Measurements from ENCODE around the gene ERBB4. TPM values are rescaled to one million over a fixed set of nuclear protein-coding genes. Genes with fewer than 3 reads are reported as not detected.

Gene ERBB4
- polyA plus RNA-seq, 1 of the 3 experiments (the other 2 are of a cell fraction) = 0.05 TPM

DNA sequence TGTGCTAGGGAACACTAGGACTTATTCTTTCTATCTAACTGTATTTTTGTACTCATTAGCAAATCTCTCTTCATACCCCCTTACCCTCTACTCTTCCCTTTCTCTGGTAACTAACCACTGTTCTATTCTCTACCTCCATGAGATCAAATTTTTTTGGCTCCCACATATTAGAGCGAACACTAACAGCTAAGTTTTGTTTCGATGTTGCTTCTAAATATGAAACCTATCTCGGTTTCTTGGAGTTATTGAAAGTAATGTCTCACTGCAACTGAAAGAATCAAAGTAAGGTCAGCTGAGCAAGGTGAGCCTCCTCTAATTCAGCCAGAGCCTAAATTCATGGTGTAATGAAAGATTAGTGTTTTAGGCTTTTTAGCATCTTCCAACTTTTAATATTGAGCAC is 1024.6 kb downstream of the ERBB4 start:
- no peak for TF ChIP-seq RCOR1 (IDR thresholded peaks at IDR 0.05; ENCODE audit: low read length)
- TF ChIP-seq FOSL2 (IDR thresholded peaks at IDR 0.05; ENCODE audit: borderline replicate concordance, low read depth) = no peak
- TF ChIP-seq CHD2 (IDR thresholded peaks at IDR 0.05; ENCODE audit: low read length, partially characterized antibody) = no peak
- no peak for TF ChIP-seq NRF1 (IDR thresholded peaks at IDR 0.05; ENCODE audit: low read depth, low read length)
- no peak for TF ChIP-seq GABPA (IDR thresholded peaks at IDR 0.05; ENCODE audit: low read depth)
- no peak for TF ChIP-seq POLR2AphosphoS5 (IDR thresholded peaks at IDR 0.05; ENCODE audit: low read depth, low read length)
- TF ChIP-seq USF1 (IDR thresholded peaks at IDR 0.05; ENCODE audit: borderline replicate concordance, low read depth) = no peak
- no peak for TF ChIP-seq TEAD4 (IDR thresholded peaks at IDR 0.05; ENCODE audit: borderline replicate concordance, insufficient read depth)
- TF ChIP-seq, protein P1, sequence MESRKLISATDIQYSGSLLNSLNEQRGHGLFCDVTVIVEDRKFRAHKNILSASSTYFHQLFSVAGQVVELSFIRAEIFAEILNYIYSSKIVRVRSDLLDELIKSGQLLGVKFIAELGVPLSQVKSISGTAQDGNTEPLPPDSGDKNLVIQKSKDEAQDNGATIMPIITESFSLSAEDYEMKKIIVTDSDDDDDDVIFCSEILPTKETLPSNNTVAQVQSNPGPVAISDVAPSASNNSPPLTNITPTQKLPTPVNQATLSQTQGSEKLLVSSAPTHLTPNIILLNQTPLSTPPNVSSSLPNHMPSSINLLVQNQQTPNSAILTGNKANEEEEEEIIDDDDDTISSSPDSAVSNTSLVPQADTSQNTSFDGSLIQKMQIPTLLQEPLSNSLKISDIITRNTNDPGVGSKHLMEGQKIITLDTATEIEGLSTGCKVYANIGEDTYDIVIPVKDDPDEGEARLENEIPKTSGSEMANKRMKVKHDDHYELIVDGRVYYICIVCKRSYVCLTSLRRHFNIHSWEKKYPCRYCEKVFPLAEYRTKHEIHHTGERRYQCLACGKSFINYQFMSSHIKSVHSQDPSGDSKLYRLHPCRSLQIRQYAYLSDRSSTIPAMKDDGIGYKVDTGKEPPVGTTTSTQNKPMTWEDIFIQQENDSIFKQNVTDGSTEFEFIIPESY (IDR thresholded peaks at IDR 0.05; ENCODE audit: borderline replicate concordance, low read depth) = no peak
- TF ChIP-seq MEF2A (IDR thresholded peaks at IDR 0.05; ENCODE audit: borderline replicate concordance, low read depth) = no peak
- TF ChIP-seq REST (IDR thresholded peaks at IDR 0.05; ENCODE audit: low read depth, low read length) = no peak
- TF ChIP-seq, protein P2, sequence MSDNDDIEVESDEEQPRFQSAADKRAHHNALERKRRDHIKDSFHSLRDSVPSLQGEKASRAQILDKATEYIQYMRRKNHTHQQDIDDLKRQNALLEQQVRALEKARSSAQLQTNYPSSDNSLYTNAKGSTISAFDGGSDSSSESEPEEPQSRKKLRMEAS (IDR thresholded peaks at IDR 0.05; ENCODE audit: low read depth) = no peak
- no peak for TF ChIP-seq SMC3 (IDR thresholded peaks at IDR 0.05; ENCODE audit: low read depth, low read length)
- TF ChIP-seq, protein P3, sequence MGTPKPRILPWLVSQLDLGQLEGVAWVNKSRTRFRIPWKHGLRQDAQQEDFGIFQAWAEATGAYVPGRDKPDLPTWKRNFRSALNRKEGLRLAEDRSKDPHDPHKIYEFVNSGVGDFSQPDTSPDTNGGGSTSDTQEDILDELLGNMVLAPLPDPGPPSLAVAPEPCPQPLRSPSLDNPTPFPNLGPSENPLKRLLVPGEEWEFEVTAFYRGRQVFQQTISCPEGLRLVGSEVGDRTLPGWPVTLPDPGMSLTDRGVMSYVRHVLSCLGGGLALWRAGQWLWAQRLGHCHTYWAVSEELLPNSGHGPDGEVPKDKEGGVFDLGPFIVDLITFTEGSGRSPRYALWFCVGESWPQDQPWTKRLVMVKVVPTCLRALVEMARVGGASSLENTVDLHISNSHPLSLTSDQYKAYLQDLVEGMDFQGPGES (IDR thresholded peaks at IDR 0.05; ENCODE audit: low read depth, low read length) = no peak
- no peak for TF ChIP-seq NFIC (IDR thresholded peaks at IDR 0.05; ENCODE audit: borderline replicate concordance)
- TF ChIP-seq MXI1 (IDR thresholded peaks at IDR 0.05; ENCODE audit: low read depth, low read length) = no peak
- TF ChIP-seq EZH2phosphoT487 (IDR thresholded peaks at IDR 0.05; ENCODE audit: borderline replicate concordance, low read depth) = no peak
- H3K4me3 ChIP-seq (ENCODE audit: low read depth in 2 of 2, low read length in 1 of 2) = no peak overlapping the region
- H3K27ac ChIP-seq (ENCODE audit: low read depth in 2 of 2, low read length in 1 of 2) = no peak overlapping the region
- H3K4me2 ChIP-seq = no peak overlapping the region
- H3K27me3 ChIP-seq (ENCODE audit: insufficient read depth) = no peaks in the 10 kb centered on the region
- H3K79me2 ChIP-seq (ENCODE audit: insufficient read depth) = no peaks in the 10 kb centered on the region
- no peaks in the 10 kb centered on the region for H3F3A ChIP-seq (replicated peaks; ENCODE audit: insufficient read depth)
- ChIA-PET POLR2A (no interaction called here), CTCF (interaction anchor here (1.0 to 1.4 kb wide), 2 partner anchors 24 to 231 kb away, joined by 3 to 5 read pairs; no protein-coding TSS in a partner anchor)
- no peaks in the 10 kb centered on the region for H3K36me3 ChIP-seq (replicated peaks in 1 of 2; ENCODE audit: control insufficient read depth in 1 of 2, insufficient read depth in 2 of 2, low read length in 1 of 2)
- no peaks in the 10 kb centered on the region for H4K20me1 ChIP-seq (ENCODE audit: insufficient read depth)
- no peaks in the 10 kb centered on the region for H3K9me2 ChIP-seq
- DNase-seq = no peak
- no peak overlapping the region for H2AFZ ChIP-seq (ENCODE audit: low read depth)
- H3K9me3 ChIP-seq = no peaks in the 10 kb centered on the region
- no peak overlapping the region for H3K9ac ChIP-seq
- no peaks in the 10 kb centered on the region for H3K4me1 ChIP-seq (ENCODE audit: control insufficient read depth in 1 of 2, insufficient read depth in 2 of 2, low read depth in 1 of 2, low read length in 1 of 2)
- 44% methylated on average over 3 of the region's 3 CpGs for WGBS (ENCODE audit: low lambda C conversion rate)

Measured in SK-N-SH (cell line).